Dermis blood vessel endothelial cell (primary cell): ENCODE results near the gene SLAMF1. TPM values are rescaled to one million over a fixed set of nuclear protein-coding genes. Genes with fewer than 3 reads are reported as not detected.
"Not testable (repeated sequence)": the region's sequence is repeated elsewhere in the genome, so short reads cannot be mapped to it uniquely, and the experiment has no call there.

Experiments
- DNase-seq: peaks from one replicate; pipeline ENCODE4 v3.0.0; 2010
- total RNA-seq: library from RNA; depleted of rRNA; stranded (reverse); fragments of >200 nt; gene quantifications from 2 replicates; pipeline ENCODE4 v1.2.3, GENCODE V29; 2014

The SLAMF1 gene, protein sequence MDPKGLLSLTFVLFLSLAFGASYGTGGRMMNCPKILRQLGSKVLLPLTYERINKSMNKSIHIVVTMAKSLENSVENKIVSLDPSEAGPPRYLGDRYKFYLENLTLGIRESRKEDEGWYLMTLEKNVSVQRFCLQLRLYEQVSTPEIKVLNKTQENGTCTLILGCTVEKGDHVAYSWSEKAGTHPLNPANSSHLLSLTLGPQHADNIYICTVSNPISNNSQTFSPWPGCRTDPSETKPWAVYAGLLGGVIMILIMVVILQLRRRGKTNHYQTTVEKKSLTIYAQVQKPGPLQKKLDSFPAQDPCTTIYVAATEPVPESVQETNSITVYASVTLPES
- not detected in 2 replicates for total RNA-seq

GRCh38 chr1:160646711-160647328 lies at the start of gene SLAMF1:
TSS of gene SLAMF1 (minus strand) at chr1:160647044. CDS start at chr1:160646945, 99 bp downstream.
- DNase-seq, result no peak

GRCh38 chr1:160692390-160692789 lies 45.5 kb upstream of the SLAMF1 start:
- not testable (repeated sequence) for DNase-seq

DNA sequence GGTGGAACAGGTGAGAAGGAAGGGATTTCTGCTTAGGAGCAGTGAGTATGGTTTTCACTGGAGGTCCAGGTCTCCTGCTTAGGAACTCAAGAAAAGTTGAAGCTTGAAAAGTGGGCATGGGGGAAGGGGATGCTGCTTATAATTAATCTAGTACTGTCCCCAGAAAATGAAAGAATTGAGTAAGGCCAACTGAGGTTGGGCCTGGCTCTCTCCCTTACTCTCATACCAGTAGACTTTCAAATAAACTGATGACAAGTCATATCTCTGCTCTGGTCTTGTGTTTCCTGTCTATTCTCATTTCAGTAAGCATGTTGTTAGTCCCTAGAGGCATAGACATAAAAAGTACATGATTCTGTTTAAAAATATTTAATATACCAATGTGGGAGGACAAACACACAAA lies 38.4 kb upstream of the SLAMF1 start:
- no peak for DNase-seq

GRCh38 chr1:160682983-160683865 lies 36.4 kb upstream of the SLAMF1 start:
- no peak for DNase-seq

DNA sequence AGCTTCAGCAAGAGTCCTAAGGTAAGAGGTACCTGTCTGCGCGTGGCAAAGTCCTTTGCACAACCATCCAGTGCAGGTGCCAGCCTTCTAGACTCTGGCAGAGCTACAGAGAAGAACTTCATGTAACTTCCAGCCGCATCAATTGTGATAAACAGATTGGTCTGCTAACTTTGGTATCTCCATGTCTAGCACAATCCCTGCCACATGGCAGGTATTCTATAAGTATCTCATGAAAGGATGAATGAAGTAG lies 35.0 kb upstream of the SLAMF1 start:
- no peak for DNase-seq

- DNase-seq, result peak; percentile 47
Observed at GRCh38 chr1:160681066-160681890, 34.4 kb upstream of the SLAMF1 start.

DNA sequence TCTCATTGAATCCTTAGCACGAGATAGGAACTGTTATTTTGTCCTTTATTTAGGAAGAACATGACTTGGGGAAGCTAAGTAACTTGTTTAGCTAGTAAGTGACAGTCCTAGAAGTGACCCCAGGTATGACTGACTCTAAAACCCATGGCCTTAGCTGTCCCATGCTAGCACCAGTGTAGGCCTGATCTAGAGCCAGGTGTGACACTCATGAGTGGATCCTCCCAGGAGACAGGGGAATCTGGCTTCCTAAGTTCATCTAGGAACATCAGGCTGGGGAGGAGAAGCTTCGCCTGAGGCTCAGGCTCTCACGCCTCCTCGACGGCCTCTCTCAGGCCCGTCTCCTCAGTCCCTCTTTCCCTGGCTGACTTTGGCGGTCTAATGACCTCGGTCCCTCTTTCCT lies 33.6 kb upstream of the SLAMF1 start:
- DNase-seq, result no peak

GRCh38 chr1:160679893-160680292 lies 33.0 kb upstream of the SLAMF1 start:
- no peak for DNase-seq

DNA sequence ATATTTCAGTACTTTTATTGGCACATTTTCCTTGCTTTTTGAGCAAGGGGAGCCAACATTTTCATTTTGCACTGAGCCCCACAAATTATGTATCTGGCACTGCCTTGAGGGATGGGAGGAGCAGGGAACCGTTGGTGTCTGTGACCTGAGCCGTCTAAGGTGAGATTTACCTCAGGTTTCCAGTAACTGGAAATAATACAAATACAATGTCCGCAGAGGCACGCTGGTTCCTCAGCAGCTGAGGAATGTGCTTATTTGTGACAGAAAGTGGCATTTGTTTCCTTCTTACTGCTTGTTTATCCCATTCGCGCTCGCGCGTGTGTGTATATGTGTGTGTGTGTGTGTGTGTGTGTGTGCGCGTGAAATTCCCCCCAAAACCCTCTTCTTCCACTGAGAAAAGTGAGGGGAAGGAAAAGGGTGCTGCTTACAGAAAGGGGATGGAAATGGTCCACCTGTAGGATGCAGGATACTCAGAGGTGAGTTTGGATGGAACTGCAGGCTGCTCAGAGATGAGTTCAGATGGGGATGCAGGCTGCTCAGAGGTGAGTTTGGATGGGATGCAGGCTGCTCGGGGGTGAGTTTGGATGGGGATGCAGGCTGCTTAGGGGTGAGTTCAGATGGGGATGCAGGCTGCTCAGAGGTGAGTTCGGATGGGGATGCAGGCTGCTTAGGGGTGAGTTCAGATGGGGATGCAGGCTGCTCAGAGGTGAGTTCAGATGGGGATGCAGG lies 30.2 kb upstream of the SLAMF1 start:
- no peak for DNase-seq

DNA sequence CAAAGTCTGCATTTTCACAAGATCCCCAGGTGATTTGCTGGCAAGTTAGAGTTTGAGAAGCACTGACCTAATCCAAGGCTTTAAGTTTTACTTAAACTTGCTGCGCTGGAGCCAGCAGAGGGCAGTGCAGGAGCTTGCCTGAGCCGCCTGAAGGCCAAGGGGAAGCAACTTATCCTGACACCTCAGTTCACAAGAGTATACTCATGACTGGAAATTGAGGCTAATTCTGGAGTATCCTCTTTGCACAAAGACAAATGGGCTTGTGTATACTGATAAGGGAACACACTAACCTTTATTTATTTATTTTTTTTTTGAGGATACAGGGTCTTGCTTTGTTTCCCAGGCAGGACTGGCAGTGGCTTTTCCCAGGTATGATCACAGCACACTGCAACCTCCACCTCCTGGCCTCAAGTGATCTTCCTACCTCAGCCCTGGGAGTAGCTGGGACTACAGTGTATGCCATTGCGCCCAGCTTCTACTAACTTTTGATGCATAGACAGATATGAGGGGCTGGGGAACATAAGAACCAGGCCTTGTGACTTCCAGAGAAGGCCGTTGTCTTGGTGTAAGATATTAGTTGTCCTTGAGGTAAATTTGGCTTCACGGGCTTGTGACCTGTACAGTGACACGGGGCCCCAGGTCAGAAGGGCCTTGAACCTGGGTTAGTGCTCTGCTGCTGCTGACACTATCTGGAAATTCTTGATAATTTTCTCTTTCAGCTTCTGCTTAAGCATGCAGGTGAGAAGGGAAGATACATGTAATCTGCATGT lies 29.0 kb upstream of the SLAMF1 start:
- peak; percentile 73 for DNase-seq

GRCh38 chr1:160674415-160674814 lies 27.6 kb upstream of the SLAMF1 start:
- DNase-seq, result no peak

GRCh38 chr1:160672789-160673695 lies 26.2 kb upstream of the SLAMF1 start:
- DNase-seq, result no peak

DNA sequence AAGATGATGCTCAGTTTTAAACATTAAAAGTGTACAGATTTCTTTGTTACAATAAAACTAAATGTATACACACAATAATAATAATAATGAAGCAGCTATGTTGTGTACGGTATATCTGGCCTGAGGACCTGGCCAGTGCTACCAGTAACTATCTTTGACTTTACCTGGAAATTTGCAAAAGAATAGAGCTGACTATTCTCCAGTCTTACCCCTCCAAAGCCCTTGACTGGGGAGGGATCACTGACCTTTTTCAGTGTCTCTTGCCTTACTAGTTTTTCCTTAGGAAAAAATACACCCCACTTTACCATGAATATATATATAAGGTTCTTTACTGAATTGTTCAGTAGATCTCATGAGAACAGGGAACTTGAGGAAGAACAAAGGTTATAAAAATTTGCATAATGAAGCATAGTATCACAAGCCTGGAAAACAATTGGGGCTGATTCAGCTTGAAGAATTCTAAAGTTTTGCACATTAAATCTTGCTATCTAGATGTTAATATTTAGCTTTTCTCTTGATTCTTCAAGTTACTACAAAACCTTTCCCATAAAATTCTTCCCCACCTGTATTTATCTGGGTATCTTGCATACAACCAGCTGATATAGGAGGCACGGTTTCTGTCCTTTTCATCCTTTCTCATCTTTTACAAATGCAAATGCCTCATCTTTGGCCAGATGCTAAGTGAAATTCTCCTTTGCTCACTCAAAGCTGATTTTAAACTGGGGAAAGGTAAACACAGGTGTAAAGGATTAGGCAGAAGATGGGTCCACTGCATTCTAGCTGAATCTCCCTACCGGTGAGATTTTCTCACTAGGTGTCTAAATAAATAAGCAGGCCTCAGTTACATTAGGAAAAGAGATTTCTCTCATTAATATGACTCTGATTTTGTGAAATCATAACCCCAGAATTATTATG lies 25.0 kb upstream of the SLAMF1 start:
- no peak for DNase-seq

- DNase-seq, result no peak
Observed at GRCh38 chr1:160670701-160671100, 23.9 kb upstream of the SLAMF1 start.

DNA sequence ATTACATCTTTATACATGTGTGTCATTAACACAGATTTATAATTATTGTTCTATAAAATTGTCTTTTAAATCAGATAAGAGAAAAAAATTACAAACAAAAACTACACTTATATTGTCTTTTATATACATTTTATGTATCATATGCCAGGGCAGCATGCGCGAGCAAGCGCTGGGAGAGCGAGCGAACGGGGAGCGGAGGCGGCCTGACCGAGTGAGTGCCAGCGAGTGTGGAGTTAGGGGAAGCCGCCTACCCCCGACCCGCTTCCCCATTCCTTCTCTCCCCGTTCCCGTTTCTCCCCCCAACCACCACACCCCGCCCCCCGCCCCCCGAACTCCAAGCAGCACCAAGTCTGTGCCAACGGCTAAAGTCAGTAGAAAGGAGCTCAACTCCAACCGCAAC lies 23.0 kb upstream of the SLAMF1 start:
- no peak for DNase-seq

- no peak for DNase-seq
Observed at GRCh38 chr1:160669276-160669675, 22.4 kb upstream of the SLAMF1 start.

GRCh38 chr1:160667896-160668295 lies 21.1 kb upstream of the SLAMF1 start:
- no peak for DNase-seq

GRCh38 chr1:160666079-160666442 lies 19.2 kb upstream of the SLAMF1 start:
- DNase-seq, result no peak
